GM18951 (cell line): Measurements from ENCODE around the gene IQCH.

ENCODE experiments used
- POLR2A ChIP-seq: IDR thresholded peaks from 4 replicates; pipeline ENCODE4 v1.6.1; 2011; ENCODE audit warnings: mild to moderate bottlenecking; ENCODE audit not compliant: insufficient read length, insufficient read depth; ENCODE audit errors: extremely low read depth
- in situ Hi-C: fragments of 300-500 bp; cut with MboI; formaldehyde crosslinking; loops from one replicate; pipeline ENCODE4 v1.12.0; 2022; ENCODE audit warnings: low sequenced_read_pairs, mixed read lengths, inconsistent platforms; ENCODE audit not compliant: unreplicated experiment

Gene IQCH

DNA sequence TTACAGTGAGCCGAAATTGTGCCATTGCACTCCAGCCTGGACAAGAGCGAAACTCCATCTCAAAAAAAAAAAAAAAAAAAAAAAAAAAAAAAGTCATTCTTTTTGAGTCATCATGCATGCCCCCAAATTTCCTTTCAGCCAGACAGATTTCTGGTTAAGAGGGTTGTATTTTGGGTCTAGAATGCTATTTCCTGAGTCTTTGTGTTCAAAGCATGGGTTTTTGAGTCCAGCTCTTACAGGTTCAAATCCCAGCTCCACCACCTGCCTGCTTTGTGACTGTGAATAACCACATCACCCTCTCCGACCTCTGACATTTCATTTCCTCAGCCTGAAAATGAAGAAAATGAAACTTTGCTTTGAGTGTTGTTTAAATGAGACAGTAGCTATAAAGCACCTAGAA is 257.0 kb downstream of the IQCH start:
- no peak for TF ChIP-seq POLR2A
- in situ Hi-C loops, result no loop called here

DNA sequence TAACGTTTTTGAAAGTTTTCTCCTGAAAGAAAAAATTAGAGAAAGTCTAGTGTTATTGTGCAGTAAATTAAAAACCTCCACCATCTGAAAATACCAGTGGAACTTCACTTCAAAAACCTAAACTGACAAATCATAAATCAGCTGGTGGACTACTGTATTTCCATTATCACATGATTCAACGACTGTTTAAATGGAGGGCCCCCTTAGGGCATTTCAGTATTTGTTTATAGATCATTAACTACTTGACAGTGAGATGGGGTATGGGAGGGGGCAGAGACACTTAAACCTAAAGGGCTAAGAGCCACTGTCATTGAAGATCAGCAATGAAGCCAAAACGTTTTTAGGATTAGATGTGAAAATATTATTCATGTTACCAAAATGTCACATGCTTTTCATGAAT is 257.6 kb downstream of the IQCH start:
- in situ Hi-C loops, result no loop called here
- no peak for TF ChIP-seq POLR2A

- in situ Hi-C loops, result no loop called here
Measured at GRCh38 chr15:67512933-67513714, 258.5 kb downstream of the IQCH start.

GRCh38 chr15:67515090-67515489 is 260.5 kb downstream of the IQCH start:
- TF ChIP-seq POLR2A, result no peak
- in situ Hi-C loops, result no loop called here

More at GRCh38 chr15:67512933-67513714, 258.5 kb downstream of the IQCH start:
- TF ChIP-seq POLR2A, result no peak

- in situ Hi-C loops, result no loop called here
- no peak for TF ChIP-seq POLR2A
Measured at GRCh38 chr15:67515557-67515956, 261.0 kb downstream of the IQCH start.

GRCh38 chr15:67520321-67521028 is 265.9 kb downstream of the IQCH start:
- in situ Hi-C loops, result no loop called here
- no peak for TF ChIP-seq POLR2A

DNA sequence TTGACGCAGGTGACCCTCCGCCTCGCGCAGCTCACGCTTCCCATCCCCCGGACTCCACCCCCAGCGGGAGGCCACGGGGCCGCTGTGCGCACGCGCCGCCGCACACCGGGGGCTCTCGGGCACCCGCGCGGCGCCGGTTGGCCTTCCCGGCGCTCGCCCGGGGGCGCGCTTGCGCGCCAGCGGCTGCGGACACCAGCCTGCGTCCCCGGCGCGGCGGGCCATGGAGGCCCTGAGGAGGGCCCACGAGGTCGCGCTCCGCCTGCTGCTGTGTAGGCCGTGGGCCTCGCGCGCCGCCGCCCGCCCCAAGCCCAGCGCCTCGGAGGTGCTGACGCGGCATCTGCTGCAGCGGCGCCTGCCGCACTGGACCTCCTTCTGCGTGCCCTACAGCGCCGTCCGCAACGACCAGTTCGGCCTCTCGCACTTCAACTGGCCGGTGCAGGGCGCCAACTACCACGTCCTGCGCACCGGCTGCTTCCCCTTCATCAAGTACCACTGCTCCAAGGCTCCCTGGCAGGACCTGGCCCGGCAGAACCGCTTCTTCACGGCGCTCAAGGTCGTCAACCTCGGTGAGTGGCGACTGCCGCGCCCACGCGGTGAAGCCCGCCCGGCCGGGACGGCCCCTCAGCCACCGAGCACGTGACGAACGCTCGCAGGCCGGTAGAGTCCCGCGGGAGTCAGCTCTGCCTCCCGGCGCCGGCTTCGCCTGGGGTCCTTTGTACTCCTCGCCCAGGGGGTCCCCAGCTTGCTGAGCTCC is 266.6 kb downstream of the IQCH start, which contains the start of gene C15orf61:
C15orf61 (plus strand) TSS at position 103 of the 754 bp plus-strand sequence; CDS start at position 221, 118 bp downstream.
- peak; percentile 83 for TF ChIP-seq POLR2A
- in situ Hi-C loops, result no loop called here

DNA sequence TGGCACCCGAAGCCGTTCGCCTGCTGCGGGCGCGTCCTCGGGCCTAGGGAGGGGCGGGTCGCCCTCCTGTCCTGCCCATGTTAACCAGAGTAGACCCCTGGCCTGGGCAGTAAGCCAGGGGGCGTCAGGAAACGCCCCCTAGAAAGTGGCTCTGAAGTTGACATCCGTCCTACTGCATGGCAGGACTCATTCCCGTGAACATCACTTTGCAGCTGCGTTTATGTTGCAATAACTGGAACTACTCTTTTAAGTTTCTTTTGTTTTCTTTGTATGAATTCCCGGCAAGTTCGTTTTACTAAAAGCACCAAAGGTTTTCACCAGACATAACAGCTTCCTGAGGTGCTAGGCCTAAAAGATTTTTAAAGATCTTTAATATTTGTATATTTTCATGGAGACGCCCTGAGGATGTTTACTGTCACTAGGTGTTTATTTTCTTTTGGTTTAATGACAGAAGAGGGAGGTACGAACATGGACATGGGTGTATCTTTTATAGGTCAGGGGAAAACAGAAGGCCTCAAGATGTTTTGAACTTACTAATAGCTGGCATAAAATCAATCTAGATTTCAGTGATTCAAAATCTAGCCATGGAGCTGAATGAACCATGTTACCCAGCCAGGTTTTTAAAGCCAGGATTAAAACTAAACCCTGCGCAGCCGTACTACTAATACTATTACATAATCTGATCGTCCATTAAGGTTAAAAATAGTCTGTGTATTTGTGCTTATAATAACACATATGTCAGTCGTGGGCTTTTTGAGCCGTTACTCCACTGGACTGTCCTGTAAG is 267.4 kb downstream of the IQCH start:
- TF ChIP-seq POLR2A, result no peak
- in situ Hi-C loops, result no loop called here

GRCh38 chr15:67523330-67523729 is 268.7 kb downstream of the IQCH start:
- TF ChIP-seq POLR2A, result no peak
- in situ Hi-C loops, result no loop called here

- in situ Hi-C loops, result no loop called here
- no peak for TF ChIP-seq POLR2A
Measured at GRCh38 chr15:67524235-67524634, 269.6 kb downstream of the IQCH start.

DNA sequence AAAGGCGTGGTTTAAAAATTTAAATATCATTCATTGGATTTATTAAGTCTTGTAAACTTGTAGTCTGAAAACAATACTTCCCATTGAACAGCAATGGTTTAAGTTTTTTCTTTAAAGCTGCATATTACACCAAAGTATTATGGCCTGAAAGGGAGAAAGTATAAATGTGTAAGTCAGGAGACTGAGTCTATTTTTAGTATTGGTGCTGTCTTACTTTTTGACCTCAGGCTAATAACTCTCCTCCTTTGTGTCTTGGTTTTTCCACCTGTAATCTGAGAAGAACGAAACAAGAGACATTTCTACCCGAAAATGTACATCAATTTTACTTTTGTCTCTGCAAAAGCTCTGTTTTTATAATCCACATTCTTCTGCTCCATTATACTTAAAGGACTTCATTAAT is 273.9 kb downstream of the IQCH start:
- no peak for TF ChIP-seq POLR2A
- in situ Hi-C loops, result no loop called here

- in situ Hi-C loops, result no loop called here
- TF ChIP-seq POLR2A, result no peak
Measured at GRCh38 chr15:67531379-67531914, 276.9 kb downstream of the IQCH start.

DNA sequence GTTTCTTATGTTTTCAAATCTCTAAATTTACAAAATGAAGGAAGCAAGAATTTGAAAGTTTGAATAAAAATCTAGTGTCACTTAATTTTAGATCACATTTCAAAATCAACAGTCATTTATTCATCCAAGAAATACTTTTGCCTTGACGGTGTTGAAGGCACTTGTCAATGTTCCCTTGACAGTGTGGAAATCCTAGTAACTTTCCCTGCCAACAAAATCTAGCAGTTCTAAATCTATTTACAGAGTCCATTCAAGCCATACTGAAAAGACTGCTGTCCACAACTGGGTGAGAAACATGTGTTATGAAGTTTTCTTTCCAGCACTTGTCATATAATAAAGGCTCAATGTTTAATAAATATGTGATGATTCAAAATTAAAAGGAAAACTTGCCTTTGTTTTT is 279.3 kb downstream of the IQCH start:
- in situ Hi-C loops, result no loop called here
- no peak for TF ChIP-seq POLR2A

- TF ChIP-seq POLR2A, result no peak
- in situ Hi-C loops, result no loop called here
Measured at GRCh38 chr15:67534360-67534759, 279.8 kb downstream of the IQCH start.
